Activated CD8-positive, alpha-beta T cell treated with anti-CD3 and anti-CD28 coated beads, Interleukin-2, amount 10 ng/mL, durations not matched to agents 7 days and 5 days (primary cell): ENCODE data around the gene C20orf144. TPM values are rescaled to one million over a fixed set of nuclear protein-coding genes. Genes with fewer than 3 reads are reported as not detected.

Experiments used
- ATAC-seq: fragments of 150-1000 bp; cut with Tn5 transposase; one replicate; pipeline ENCODE4 v1.10.0; 2021; ENCODE audit warnings: moderate library complexity
- CTCF ChIA-PET: fragments of 350-600 bp; sonication (Branson Sonifier 250); formaldehyde crosslinking; loops from one replicate; lab custom pipeline; 2021; ENCODE audit warnings: antibody characterized with exemption; lab: Charles Lee
- POLR2A ChIA-PET: fragments of 350-600 bp; sonication (Branson Sonifier 250); formaldehyde crosslinking; loops from one replicate; lab custom pipeline; 2021; ENCODE audit warnings: antibody characterized with exemption; lab: Charles Lee
- DNase-seq: peaks from one replicate; pipeline ENCODE4 v3.0.0-alpha.2; 2020
- H3K27ac Mint-ChIP-seq: one replicate; pipeline ENCODE4 v1.8.0; 2021; ENCODE audit warnings: mild to moderate bottlenecking, mixed read lengths
- H3K27me3 Mint-ChIP-seq: one replicate; pipeline ENCODE4 v1.8.0; 2021; ENCODE audit warnings: low read depth, mixed read lengths
- H3K36me3 Mint-ChIP-seq: one replicate; pipeline ENCODE4 v1.8.0; 2021; ENCODE audit warnings: low read depth, mixed read lengths
- H3K4me1 Mint-ChIP-seq: one replicate; pipeline ENCODE4 v1.8.0; 2021; ENCODE audit warnings: low read depth, mixed read lengths
- H3K4me3 Mint-ChIP-seq: one replicate; pipeline ENCODE4 v1.8.0; 2021; ENCODE audit warnings: mild to moderate bottlenecking, mixed read lengths
- H3K9me3 Mint-ChIP-seq: one replicate; pipeline ENCODE4 v1.8.0; 2022; ENCODE audit warnings: mixed read lengths; ENCODE audit not compliant: insufficient read depth
- total RNA-seq, 2 experiments: library from RNA; stranded (reverse); gene quantifications; one replicate each; pipeline ENCODE4 v1.2.3, GENCODE V29; 2021

C20orf144 gene
- total RNA-seq, 2 experiments from 2014 or later, result 0.16 to 0.21 TPM

DNA sequence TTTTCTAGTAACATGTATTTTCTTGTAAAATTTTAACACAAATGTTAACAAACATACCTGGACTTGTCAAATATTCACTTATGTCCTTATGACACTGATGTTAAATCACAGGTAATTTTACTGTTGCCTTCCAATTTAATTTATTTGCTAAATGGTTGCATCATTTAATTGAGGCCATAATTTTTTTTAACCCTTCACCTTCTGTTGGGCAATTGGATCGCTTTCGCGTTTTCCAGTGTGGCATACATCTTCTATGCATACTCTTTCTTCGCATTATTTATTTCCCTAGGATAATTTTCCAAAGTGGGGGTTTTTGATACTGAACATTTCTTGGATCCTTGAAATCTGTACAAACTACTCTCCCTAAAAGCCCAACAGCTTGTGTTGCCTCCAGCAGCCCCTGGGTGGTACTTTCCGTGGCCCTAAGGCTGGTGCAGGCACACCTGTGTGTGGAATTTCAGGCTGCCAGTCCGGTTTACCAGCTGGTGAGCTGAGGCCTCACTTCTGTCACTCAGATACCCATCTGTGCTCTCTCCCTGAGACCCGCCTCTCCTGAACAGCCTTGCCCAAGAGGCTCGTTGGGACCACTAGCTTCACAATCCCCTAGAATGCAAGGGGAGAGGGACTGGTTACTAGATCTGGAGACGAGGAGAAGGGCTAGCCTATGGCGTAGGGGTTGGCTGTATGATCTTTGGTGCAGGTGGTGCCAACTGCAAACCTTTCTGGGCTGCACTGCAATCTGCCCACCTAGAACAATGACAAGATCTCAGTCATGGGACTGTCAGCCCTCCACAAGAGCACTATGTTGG, 11.2 kb upstream of the C20orf144 start:
- peaks cover 4% of the 10 kb centered on the region for H3K36me3 Mint-ChIP-seq
- H3K9me3 Mint-ChIP-seq, result no peaks in the 10 kb centered on the region
- no peak overlapping the region for H3K27ac Mint-ChIP-seq
- peaks cover 15% of the 10 kb centered on the region for H3K4me1 Mint-ChIP-seq
- ChIA-PET POLR2A (interaction anchor here (0.5 to 1.3 kb wide), 4 partner anchors 11 to 16 kb away, joined by 3 to 4 read pairs (median 3); partner anchors contain the start of gene ACTL10), CTCF (interaction anchor here (1.9 to 3.5 kb wide), 2 partner anchors 12 to 194 kb away, joined by 6 to 20 read pairs; partner anchors contain the start of gene C20orf144)
- no peak overlapping the region for H3K4me3 Mint-ChIP-seq
- DNase-seq, result no peak
- no peak for ATAC-seq
- no peaks in the 10 kb centered on the region for H3K27me3 Mint-ChIP-seq

DNA sequence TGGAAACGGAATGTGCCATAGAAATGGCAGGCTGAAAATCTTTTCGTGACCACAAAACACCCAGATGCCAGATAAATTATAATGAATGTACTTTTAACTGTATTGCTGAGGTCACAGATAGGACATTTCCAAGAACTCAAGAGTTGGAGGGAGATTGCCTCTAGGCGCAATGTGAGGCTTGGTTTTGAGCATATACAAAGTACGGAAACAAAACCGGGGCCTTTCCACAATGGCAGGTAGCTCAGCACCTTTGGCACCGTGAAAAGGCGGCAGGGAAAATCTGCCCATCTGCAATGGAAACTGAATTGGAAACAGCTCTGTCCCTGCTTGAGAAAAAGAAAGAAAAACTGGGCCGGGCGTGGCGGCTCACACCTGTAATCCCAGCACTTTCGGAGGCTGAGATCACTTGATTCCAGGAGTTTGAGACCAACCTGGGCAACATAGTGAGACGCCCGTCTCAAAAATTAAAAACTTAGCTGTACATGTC, 10.5 kb upstream of the C20orf144 start:
- peaks cover 15% of the 10 kb centered on the region for H3K4me1 Mint-ChIP-seq
- no peak overlapping the region for H3K27ac Mint-ChIP-seq

DNA sequence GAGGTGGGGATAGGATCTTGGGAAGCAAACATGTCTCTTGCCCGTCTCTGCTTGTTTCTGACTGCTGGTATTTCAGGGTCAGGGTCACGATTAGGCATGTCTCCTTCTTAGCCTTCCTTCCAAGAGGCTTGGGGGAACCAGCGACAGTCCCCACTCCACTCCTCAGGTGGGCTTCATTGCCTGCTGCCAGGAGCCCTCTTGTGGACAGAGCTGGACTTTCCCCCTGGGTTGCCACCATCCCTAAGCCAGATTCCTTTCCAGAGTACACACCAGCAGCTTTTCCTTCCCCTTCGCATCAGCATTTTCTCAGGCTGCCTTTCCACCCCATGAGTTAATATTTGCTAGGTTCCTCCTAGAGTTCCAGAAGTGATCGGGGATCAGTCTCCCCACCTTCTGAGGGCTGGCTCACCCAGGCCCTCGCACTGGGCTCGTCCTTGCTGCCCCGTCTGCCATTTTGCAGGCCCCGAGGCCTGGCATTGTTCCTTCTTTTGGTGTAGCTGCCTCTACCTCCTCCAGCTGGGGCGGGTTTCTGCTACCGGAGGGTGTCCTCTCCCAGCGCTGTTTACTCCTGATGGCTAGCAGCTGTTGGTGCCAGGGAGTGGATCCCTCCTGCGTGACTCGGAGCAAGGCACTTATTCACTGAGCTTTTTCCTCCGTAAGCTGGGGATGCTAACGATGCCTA, 8.8 kb upstream of the C20orf144 start:
- no peaks in the 10 kb centered on the region for H3K27me3 Mint-ChIP-seq
- H3K4me3 Mint-ChIP-seq, result no peak overlapping the region
- ChIA-PET CTCF (interaction anchor here (0.7 to 4.8 kb wide), 11 partner anchors 9 to 207 kb away, joined by 3 to 25 read pairs (median 4); partner anchors contain the start of genes ACTL10, C20orf144 and CBFA2T2), POLR2A (interaction anchor here (0.6 to 1.0 kb wide), 4 partner anchors 10 to 752 kb away, joined by 3 to 4 read pairs (median 3); no protein-coding TSS in a partner anchor)
- peak overlapping the region; percentile 1 for H3K27ac Mint-ChIP-seq
- H3K36me3 Mint-ChIP-seq, result peaks cover 2% of the 10 kb centered on the region
- DNase-seq, result peak; percentile 58
- peaks cover 4% of the 10 kb centered on the region for H3K4me1 Mint-ChIP-seq
- H3K9me3 Mint-ChIP-seq, result no peaks in the 10 kb centered on the region
- peak; percentile 63 for ATAC-seq

More for the DNA sequence above, 10.5 kb upstream of the C20orf144 start:
- ChIA-PET CTCF (interaction anchor here (0.9 to 3.5 kb wide), 2 partner anchors 12 to 194 kb away, joined by 3 to 20 read pairs; no protein-coding TSS in a partner anchor), POLR2A (interaction anchor here (0.5 to 1.3 kb wide), 3 partner anchors 12 to 15 kb away, joined by 3 to 4 read pairs (median 3); partner anchors contain the start of gene ACTL10)
- no peak for ATAC-seq
- Mint-ChIP-seq H3K27me3 (no peaks in the 10 kb centered on the region), H3K4me3 (no peak overlapping the region), H3K9me3 (no peaks in the 10 kb centered on the region), H3K36me3 (peaks cover 2% of the 10 kb centered on the region)
- DNase-seq, result no peak

DNA sequence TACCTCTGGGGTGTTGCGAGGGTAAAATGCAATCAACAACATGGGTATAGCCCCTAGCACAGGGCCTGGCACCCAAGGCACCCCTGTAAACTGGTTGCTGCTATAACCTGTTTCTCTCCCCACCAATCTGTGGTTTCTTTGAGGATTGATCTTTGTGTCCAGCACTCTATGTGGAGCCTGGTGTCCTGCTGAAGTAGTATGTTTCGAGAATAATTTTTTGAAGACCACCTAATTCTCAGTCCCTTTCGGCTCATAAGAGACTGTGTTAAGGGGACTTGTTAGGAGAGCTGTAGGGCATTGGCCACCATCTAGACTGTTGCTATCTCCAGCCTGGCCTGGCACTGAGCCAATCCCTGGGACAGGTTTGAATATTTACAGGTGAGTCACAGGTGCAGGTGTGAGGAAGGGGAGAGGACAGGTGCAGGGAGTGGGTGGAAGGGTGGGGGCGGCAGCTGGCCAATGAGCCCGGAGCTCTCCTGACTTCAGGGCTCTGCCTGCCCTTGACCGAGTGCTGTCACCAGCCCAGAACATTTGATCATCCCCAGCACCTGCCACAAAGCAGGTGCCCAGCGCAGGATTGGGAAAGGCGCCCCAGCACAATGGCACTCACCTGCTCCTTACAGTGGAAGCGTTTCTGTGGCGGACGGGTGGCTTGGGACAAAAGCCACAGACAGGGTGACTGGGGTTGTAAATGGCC, 8.1 kb upstream of the C20orf144 start:
- Mint-ChIP-seq H3K4me3 (no peak overlapping the region), H3K27me3 (no peaks in the 10 kb centered on the region), H3K36me3 (peaks cover 5% of the 10 kb centered on the region), H3K27ac (no peak overlapping the region), H3K9me3 (no peaks in the 10 kb centered on the region), H3K4me1 (peaks cover 4% of the 10 kb centered on the region)
- POLR2A ChIA-PET, result interaction anchor here (0.6 to 1.0 kb wide), 3 partner anchors 9 to 203 kb away, joined by 3 to 4 read pairs (median 3); no protein-coding TSS in a partner anchor
- CTCF ChIA-PET, result interaction anchor here (1.0 to 4.8 kb wide), 10 partner anchors 9 to 208 kb away, joined by 3 to 25 read pairs (median 4); partner anchors contain the start of genes ACTL10, C20orf144 and CBFA2T2
- DNase-seq (no peak), ATAC-seq (no peak)

DNA sequence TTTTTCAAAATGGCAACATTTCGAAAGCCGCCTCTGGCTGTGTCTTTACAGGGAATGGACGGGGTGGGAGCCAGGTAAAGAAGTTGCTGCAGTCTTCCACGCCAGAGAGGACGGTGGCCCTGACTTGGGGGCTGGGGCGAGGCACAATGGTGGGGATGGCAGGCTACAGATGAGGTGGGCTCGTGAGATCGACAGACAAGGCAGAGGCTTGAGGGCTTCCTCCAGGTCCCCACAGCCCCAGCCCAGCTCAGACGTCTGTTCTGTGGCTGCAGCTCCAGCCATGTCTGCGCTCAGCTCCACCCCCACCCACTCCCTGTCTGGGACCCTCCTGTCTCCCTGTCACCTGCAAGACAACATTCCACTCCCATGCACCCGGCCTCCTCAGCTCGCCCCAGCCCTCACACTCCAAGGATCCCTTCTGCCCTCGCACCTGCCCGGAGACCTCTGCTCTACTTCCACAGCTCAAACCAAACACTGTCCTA, 7.4 kb upstream of the C20orf144 start:
- no peak overlapping the region for H3K27ac Mint-ChIP-seq
- CTCF ChIA-PET, result interaction anchor here (0.6 to 4.8 kb wide), 4 partner anchors 8 to 183 kb away, joined by 4 to 25 read pairs (median 9); partner anchors contain the start of genes ACTL10 and C20orf144

DNA sequence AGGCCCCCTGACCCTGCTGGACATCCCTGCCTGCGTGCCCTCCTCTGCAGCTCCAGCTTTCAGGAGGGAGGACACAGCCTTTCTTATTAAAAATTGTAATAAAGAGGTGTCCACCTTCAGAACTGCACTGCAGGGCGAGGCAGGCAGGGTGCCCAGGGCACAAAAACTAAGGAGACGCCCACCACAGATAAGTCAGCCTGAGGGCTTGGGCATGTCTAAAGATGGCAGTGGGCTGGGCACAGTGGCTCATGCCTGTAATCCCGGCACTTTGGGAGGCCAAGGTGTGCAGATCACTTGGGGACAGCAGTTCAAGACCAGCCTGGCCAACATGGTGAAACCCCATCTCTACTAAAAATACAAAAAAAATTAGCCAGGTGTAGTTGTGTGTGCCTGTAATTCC, 7.0 kb upstream of the C20orf144 start:
- Mint-ChIP-seq H3K27ac (no peak overlapping the region), H3K4me1 (no peaks in the 10 kb centered on the region), H3K27me3 (no peaks in the 10 kb centered on the region), H3K36me3 (peaks cover 5% of the 10 kb centered on the region), H3K4me3 (no peak overlapping the region), H3K9me3 (no peaks in the 10 kb centered on the region)
- ATAC-seq, result no peak
- POLR2A ChIA-PET, result no interaction called here
- DNase-seq, result no peak
- CTCF ChIA-PET, result interaction anchor here (0.6 to 4.8 kb wide), 3 partner anchors 9 to 183 kb away, joined by 4 to 25 read pairs (median 7); partner anchors contain the start of gene ACTL10

More for the DNA sequence above, 7.4 kb upstream of the C20orf144 start:
- no peak overlapping the region for H3K4me3 Mint-ChIP-seq
- POLR2A ChIA-PET, result no interaction called here
- DNase-seq (no peak), ATAC-seq (no peak)
- H3K4me1 Mint-ChIP-seq, result peaks cover under 1% of the 10 kb centered on the region
- H3K9me3 Mint-ChIP-seq, result no peaks in the 10 kb centered on the region
- peaks cover 5% of the 10 kb centered on the region for H3K36me3 Mint-ChIP-seq
- no peaks in the 10 kb centered on the region for H3K27me3 Mint-ChIP-seq

DNA sequence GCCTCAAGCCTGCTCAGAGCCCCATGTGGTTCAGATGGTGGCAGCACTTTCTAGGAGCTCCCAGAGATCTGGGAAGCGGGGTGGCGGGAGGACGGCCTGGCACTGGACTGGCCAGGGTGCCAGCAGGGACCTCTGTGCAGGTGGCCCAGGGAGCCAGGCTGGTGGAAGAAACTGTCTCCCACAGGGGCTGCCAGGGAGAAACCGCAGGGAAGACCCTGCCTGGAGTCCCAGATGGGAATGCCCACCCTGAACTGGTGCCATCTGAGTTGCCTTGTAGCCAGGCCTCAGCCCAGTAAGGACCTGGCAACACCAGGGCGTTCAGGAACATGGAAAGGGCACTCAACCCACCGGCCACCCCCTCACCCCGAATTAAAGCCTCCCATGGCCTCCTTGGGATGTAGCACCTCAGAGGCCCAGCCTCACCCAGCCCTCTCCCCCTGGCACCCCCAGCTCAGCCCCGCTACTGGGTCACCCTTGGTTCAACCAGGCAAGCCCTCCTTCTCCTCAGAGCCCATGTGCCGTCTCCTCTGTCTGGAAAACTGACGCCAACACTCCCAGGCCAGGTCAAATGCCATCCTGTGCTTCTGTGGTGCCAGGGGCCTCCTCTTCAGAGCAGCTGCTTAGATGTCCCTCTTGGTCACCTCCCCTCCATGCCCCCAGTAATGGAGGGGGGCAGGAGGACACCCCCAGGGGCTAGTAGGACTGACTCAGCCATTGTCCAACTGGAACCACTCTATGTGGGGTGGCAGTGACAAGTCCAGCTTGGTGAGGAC, 5.9 kb upstream of the C20orf144 start:
- DNase-seq (no peak), ATAC-seq (no peak)
- CTCF ChIA-PET, result interaction anchor here (4.8 kb wide), 1 partner anchor 12 kb away, joined by 25 read pairs; the partner anchor contains the start of gene ACTL10
- peaks cover 8% of the 10 kb centered on the region for H3K36me3 Mint-ChIP-seq
- H3K4me1 Mint-ChIP-seq, result no peaks in the 10 kb centered on the region
- H3K27me3 Mint-ChIP-seq, result no peaks in the 10 kb centered on the region
- no peak overlapping the region for H3K27ac Mint-ChIP-seq
- H3K4me3 Mint-ChIP-seq, result no peak overlapping the region
- POLR2A ChIA-PET, result interaction anchor here (0.8 kb wide), 1 partner anchor 166 kb away, joined by 4 read pairs; the partner anchor contains the start of gene CBFA2T2
- H3K9me3 Mint-ChIP-seq, result no peaks in the 10 kb centered on the region

- Mint-ChIP-seq H3K36me3 (peaks cover 8% of the 10 kb centered on the region), H3K27me3 (no peaks in the 10 kb centered on the region), H3K4me3 (no peak overlapping the region), H3K27ac (no peak overlapping the region), H3K9me3 (no peaks in the 10 kb centered on the region), H3K4me1 (no peaks in the 10 kb centered on the region)
- POLR2A ChIA-PET, result no interaction called here
- no peak for DNase-seq
- no peak for ATAC-seq
- CTCF ChIA-PET, result interaction anchor here (4.8 kb wide), 1 partner anchor 11 kb away, joined by 25 read pairs; the partner anchor contains the start of gene ACTL10
Observed at GRCh38 chr20:33656783-33657703, 5.1 kb upstream of the C20orf144 start.

DNA sequence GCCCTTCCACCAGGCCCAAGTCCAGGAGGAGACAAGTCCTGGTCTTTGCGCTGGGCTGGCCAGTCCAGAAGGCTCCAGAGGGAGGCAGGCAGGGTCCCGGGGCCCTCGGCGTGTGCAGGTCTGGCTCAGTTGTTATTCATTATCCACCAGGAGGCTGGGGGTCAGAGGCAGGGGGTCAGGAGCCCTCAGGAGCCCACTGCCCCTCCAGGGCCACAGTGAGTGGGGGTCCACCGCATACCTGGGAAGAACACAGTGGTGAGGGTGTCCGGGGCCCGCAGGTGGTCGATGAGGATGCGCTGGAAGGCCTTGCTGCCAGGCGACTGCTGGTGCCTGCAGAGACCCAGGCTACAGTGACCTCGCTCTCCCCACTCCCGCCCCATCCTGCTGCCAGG, 4.4 kb upstream of the C20orf144 start:
- Mint-ChIP-seq H3K36me3 (peaks cover 8% of the 10 kb centered on the region), H3K9me3 (no peaks in the 10 kb centered on the region), H3K27me3 (no peaks in the 10 kb centered on the region), H3K27ac (no peak overlapping the region), H3K4me3 (no peak overlapping the region), H3K4me1 (peaks cover 2% of the 10 kb centered on the region)
- ChIA-PET CTCF (interaction anchor here (4.8 kb wide), 1 partner anchor 10 kb away, joined by 25 read pairs; the partner anchor contains the start of gene ACTL10), POLR2A (no interaction called here)
- no peak for DNase-seq
- ATAC-seq, result no peak
